Endothelial cell of umbilical vein (primary cell): Measurements from ENCODE around the gene SLC35D1. TPM values are rescaled to one million over a fixed set of nuclear protein-coding genes. Genes with fewer than 3 reads are reported as not detected.

Source experiments
- BruUV-seq: library from RNA; stranded (reverse); fragments of 400-500 nt; replicated peaks from 2 replicates; lab custom pipeline; 2021; lab: Mats Ljungman, UMichigan
- CTCF ChIA-PET: fragments of 300-600, 350-600 bp; sonication (Branson Sonifier 250); formaldehyde crosslinking; loops from one replicate; lab custom pipeline; 2021; ENCODE audit warnings: antibody characterized with exemption, inconsistent platforms; lab: Charles Lee
- POLR2A ChIA-PET: fragments of 300-600, 350-600 bp; sonication (Branson Sonifier 250); formaldehyde crosslinking; loops from one replicate; lab custom pipeline; 2021; ENCODE audit warnings: antibody characterized with exemption, inconsistent platforms; lab: Charles Lee
- DNase-seq: peaks from one replicate; pipeline ENCODE4 v3.0.0-alpha.2; 2011; ENCODE audit warnings: low read depth, low spot score
- FAIRE-seq: peaks from 2 replicates; lab custom pipeline; 2011; peaks lifted over from hg19 to GRCh38; lab: Jason Lieb, UNC
- H2AFZ ChIP-seq: 2 replicates; pipeline ENCODE4 v1.6.0; 2012; ENCODE audit warnings: low read depth, low read length, control low read depth, inconsistent platforms
- H3K27ac ChIP-seq: 2 replicates; pipeline ENCODE4 v1.5.1; 2011; ENCODE audit warnings: low read depth, mild to moderate bottlenecking, control low read depth, low read length, moderate library complexity; ENCODE audit not compliant: insufficient read depth
- H3K27me3 ChIP-seq, 2 experiments: 2 replicates each; pipeline versions ENCODE4 v1.6.0 to v1.6.1; 2011; ENCODE audit warnings: low read length in 2 of 2, mixed read lengths in 1 of 2; ENCODE audit not compliant: control insufficient read depth in 2 of 2, insufficient read depth in 2 of 2
- H3K36me3 ChIP-seq, 2 experiments: 2 replicates in 1 of 2; 3 replicates in 1 of 2; pipeline ENCODE4 v1.5.1; 2011; ENCODE audit warnings: low read length in 2 of 2, mild to moderate bottlenecking in 1 of 2, moderate library complexity in 1 of 2; ENCODE audit not compliant: control insufficient read depth in 2 of 2, insufficient read depth in 2 of 2; ENCODE audit errors: extremely low read depth in 1 of 2
- H3K4me1 ChIP-seq: 3 replicates; pipeline ENCODE4 v1.5.1; 2011; ENCODE audit warnings: mild to moderate bottlenecking, low read length; ENCODE audit not compliant: control insufficient read depth, insufficient read depth; ENCODE audit errors: extremely low read depth
- H3K4me2 ChIP-seq: 2 replicates; pipeline ENCODE4 v1.6.1; 2011; ENCODE audit warnings: low read length, control low read depth, mixed read lengths; ENCODE audit not compliant: insufficient read depth
- H3K4me3 ChIP-seq, 3 experiments: fragments of 200-600 bp in 1 of 3; sonication (generic), shearing (Covaris generic) in 1 of 3; replicated peaks in 1 of 3; 2 replicates each; pipeline ENCODE4 v1.5.1; 2011 to 2016; ENCODE audit warnings: control low read depth in 3 of 3, low read length in 3 of 3, mild to moderate bottlenecking in 2 of 3, inconsistent platforms in 1 of 3, low read depth in 1 of 3, moderate library complexity in 1 of 3; ENCODE audit not compliant: insufficient read depth in 1 of 3
- H3K79me2 ChIP-seq: 2 replicates; pipeline ENCODE4 v1.6.0; 2012; ENCODE audit warnings: low read length, inconsistent platforms; ENCODE audit not compliant: control insufficient read depth, insufficient read depth
- H3K9ac ChIP-seq: replicated peaks from 2 replicates; pipeline ENCODE3; 2011; ENCODE audit warnings: low read length, control low read depth; ENCODE audit not compliant: insufficient read depth; ENCODE audit errors: extremely low read depth
- H3K9me1 ChIP-seq: replicated peaks from 3 replicates; pipeline ENCODE4 v1.6.0; 2011; ENCODE audit warnings: mild to moderate bottlenecking, low read length; ENCODE audit not compliant: control insufficient read depth, insufficient read depth; ENCODE audit errors: extremely low read depth
- H3K9me3 ChIP-seq: replicated peaks from 2 replicates; pipeline ENCODE4 v1.5.1; 2012; ENCODE audit warnings: low read length, inconsistent platforms; ENCODE audit not compliant: control insufficient read depth, insufficient read depth
- H4K20me1 ChIP-seq: replicated peaks from 2 replicates; pipeline ENCODE3; 2011; ENCODE audit warnings: mild to moderate bottlenecking, low read length; ENCODE audit not compliant: control insufficient read depth, insufficient read depth; ENCODE audit errors: extremely low read depth
- EZH2 ChIP-seq: IDR thresholded peaks from 2 replicates; pipeline ENCODE4 v1.6.1; 2012; ENCODE audit warnings: borderline replicate concordance, low read depth, mild to moderate bottlenecking, moderate library complexity, low read length, inconsistent platforms; ENCODE audit not compliant: severe bottlenecking
- FOS ChIP-seq: IDR thresholded peaks from 2 replicates; pipeline ENCODE4 v1.6.1; 2011; ENCODE audit warnings: mild to moderate bottlenecking, low read length, moderate library complexity, borderline replicate concordance; ENCODE audit not compliant: insufficient read depth
- JUN ChIP-seq: IDR thresholded peaks from 2 replicates; pipeline ENCODE4 v1.6.1; 2011; ENCODE audit warnings: borderline replicate concordance, low read depth; ENCODE audit not compliant: insufficient read length, insufficient read depth
- MYC ChIP-seq: IDR thresholded peaks from one replicate; pipeline ENCODE4 v1.6.1; 2011; ENCODE audit warnings: mild to moderate bottlenecking, low read depth, low read length
- POLR2A ChIP-seq: IDR thresholded peaks from 2 replicates; pipeline ENCODE4 v1.6.1; 2012; ENCODE audit warnings: low read depth, mild to moderate bottlenecking, control low read depth, low read length
- dilution Hi-C: fragments of 300-500 bp; cut with MboI; formaldehyde crosslinking; loops from one replicate; pipeline ENCODE4 v1.15.0; 2019; ENCODE audit warnings: low sequenced_read_pairs; ENCODE audit not compliant: extremely low pct_ligation_motif_present
- intact Hi-C: fragments of 100-400 bp; cut with micrococcal nuclease; formaldehyde crosslinking; loops from one replicate; pipeline ENCODE4 v1.10.0; 2022
- polyA plus RNA-seq, 4 experiments: library from polyadenylated mRNA; depleted of rRNA in 3 of 4; stranded (reverse) in 3 of 4; unstranded in 1 of 4; fragments of >200 nt; gene quantifications; 2 replicates each; pipeline versions ENCODE4 v1.2.1 to v1.2.3, GENCODE V29; 2011 to 2012; ENCODE audit warnings: missing spikeins in 1 of 4
- total RNA-seq: library from RNA; stranded (reverse); gene quantifications from 2 replicates; pipeline ENCODE4 v1.2.3, GENCODE V29; 2021
- TF ChIP-seq, protein P1 (sequence below), 2 donors: IDR thresholded peaks; 1 replicate in 1 of 2; 2 replicates in 1 of 2; pipeline ENCODE4 v1.5.1; 2011; ENCODE audit warnings: low read length in 2 of 2, mild to moderate bottlenecking in 2 of 2, moderate library complexity in 2 of 2, control low read depth in 1 of 2, inconsistent platforms in 1 of 2, low read depth in 1 of 2; ENCODE audit not compliant: insufficient read depth in 1 of 2; ENCODE audit errors: extremely low read depth in 1 of 2

The SLC35D1 gene
- total and polyA plus RNA-seq, 2 donors (not counting 3 experiments of a cell fraction or from before 2014, with no cell fraction given), result 3.5 to 6.6 TPM

DNA sequence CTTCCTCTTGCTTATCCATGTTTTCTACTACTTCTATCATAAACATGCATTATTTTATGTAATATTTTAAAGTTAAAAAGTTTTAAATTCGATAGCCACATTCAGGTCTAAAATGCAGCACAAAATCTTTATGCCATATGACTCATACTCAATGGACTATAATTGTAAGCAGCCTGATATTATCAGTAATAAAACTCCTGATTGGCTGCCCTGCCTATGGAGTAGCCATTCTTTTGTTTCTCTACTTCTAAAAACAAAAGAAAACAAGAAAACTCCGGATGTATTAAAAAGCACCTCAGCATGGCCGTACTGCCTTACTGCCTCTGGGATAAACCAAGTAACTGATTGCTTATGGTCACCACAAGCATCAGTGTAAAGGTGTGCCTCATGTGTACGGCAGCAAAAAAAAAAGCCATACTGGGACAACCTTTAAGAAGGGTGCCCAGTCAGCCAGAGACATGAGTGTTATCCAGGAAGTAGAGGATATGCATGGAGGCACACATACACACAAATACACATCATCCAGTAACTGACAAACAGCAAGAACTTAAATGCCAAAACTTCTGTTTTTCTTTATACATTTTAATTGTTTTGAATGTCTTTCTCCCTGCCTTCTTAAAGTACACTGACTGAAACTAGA lies 9.2 kb downstream of the SLC35D1 start:
- Histone ChIP-seq H3K36me3 (peaks cover 2 to 7% of the 10 kb centered on the region in 2 experiments), H3K27ac (no peak overlapping the region), H3K9me3 (no peaks in the 10 kb centered on the region), H2AFZ (peak overlapping the region; percentile 89), H3K4me3 (no peak overlapping the region), H3K4me2 (no peak overlapping the region), H3K9ac (no peak overlapping the region), H3K27me3 (no peaks in the 10 kb centered on the region), H3K4me1 (no peaks in the 10 kb centered on the region), H4K20me1 (no peaks in the 10 kb centered on the region), H3K9me1 (no peaks in the 10 kb centered on the region), H3K79me2 (no peaks in the 10 kb centered on the region)
- ChIA-PET POLR2A (no interaction called here), CTCF (interaction anchor here (0.9 to 2.2 kb wide), 2 partner anchors 48 to 49 kb away, joined by 3 to 6 read pairs; no protein-coding TSS in a partner anchor)
- intact Hi-C loops, result loop anchor here (1.0 kb wide), 1 partner anchor 9 kb away; no protein-coding TSS in a partner anchor
- FAIRE-seq, result no peak
- TF ChIP-seq FOS (peak; percentile 42), POLR2A (no peak), JUN (peak; percentile 43)
- BruUV-seq, result no TSS peak
- DNase-seq, result peak; percentile 73
- dilution Hi-C loops, result no loop called here

DNA sequence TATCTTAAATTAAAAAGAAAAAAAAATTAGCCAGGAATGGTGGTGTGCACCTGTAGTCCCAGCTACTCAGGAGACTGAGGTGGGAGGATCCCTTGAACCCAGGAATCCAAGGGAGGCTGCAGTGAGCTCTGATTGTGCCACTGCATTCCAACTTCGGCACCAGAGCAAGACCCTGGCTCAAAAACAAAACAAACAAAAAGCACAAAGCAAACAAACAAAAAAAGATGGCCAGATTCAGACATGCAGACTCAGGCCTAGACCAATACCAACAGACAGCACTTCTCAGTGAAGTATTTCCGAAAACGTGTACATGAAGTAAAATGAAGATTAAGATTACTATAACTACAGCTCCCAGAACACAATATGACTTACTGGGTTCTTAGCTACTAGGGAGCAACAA lies 10.6 kb downstream of the SLC35D1 start:
- no peaks in the 10 kb centered on the region for H4K20me1 ChIP-seq
- POLR2A ChIA-PET, result no interaction called here
- FAIRE-seq (no peak), DNase-seq (no peak)
- no peak overlapping the region for H3K4me3 ChIP-seq
- no peaks in the 10 kb centered on the region for H3K4me1 ChIP-seq
- H3K36me3 ChIP-seq, result peaks cover 4 to 7% of the 10 kb centered on the region in 2 experiments
- no peaks in the 10 kb centered on the region for H3K79me2 ChIP-seq
- H3K27ac ChIP-seq, result no peak overlapping the region
- no peak overlapping the region for H3K9ac ChIP-seq
- H3K9me3 ChIP-seq, result no peaks in the 10 kb centered on the region
- intact Hi-C loops, result no loop called here
- CTCF ChIA-PET, result no interaction called here
- BruUV-seq, result no TSS peak
- H3K27me3 ChIP-seq, result no peaks in the 10 kb centered on the region
- no peak overlapping the region for H3K4me2 ChIP-seq
- H2AFZ ChIP-seq, result no peak overlapping the region
- no peaks in the 10 kb centered on the region for H3K9me1 ChIP-seq
- no peak for TF ChIP-seq EZH2
- TF ChIP-seq, protein P1, sequence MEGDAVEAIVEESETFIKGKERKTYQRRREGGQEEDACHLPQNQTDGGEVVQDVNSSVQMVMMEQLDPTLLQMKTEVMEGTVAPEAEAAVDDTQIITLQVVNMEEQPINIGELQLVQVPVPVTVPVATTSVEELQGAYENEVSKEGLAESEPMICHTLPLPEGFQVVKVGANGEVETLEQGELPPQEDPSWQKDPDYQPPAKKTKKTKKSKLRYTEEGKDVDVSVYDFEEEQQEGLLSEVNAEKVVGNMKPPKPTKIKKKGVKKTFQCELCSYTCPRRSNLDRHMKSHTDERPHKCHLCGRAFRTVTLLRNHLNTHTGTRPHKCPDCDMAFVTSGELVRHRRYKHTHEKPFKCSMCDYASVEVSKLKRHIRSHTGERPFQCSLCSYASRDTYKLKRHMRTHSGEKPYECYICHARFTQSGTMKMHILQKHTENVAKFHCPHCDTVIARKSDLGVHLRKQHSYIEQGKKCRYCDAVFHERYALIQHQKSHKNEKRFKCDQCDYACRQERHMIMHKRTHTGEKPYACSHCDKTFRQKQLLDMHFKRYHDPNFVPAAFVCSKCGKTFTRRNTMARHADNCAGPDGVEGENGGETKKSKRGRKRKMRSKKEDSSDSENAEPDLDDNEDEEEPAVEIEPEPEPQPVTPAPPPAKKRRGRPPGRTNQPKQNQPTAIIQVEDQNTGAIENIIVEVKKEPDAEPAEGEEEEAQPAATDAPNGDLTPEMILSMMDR (IDR thresholded peaks at IDR 0.05; ENCODE audit: extremely low read depth in 1 of 2, insufficient read depth in 1 of 2, low read depth in 1 of 2, low read length in 2 of 2), result no peak
- TF ChIP-seq MYC, result no peak
- no peak for TF ChIP-seq POLR2A
- dilution Hi-C loops, result no loop called here
